ENCODE data around the gene TYRP1.

GRCh38 chr9:12712532-12712931, 19.3 kb downstream of the TYRP1 start:
- TF ChIP-seq ZNF274 (IDR thresholded peaks at IDR 0.05; ENCODE audit: low read depth, low read length) (no peak), YY1 (IDR thresholded peaks at IDR 0.05; ENCODE audit: insufficient read depth, insufficient read length) (no peak)

Data from NT2/D1 (cell line).